H1 (cell line): ENCODE data around the gene DHDH. TPM values are rescaled to one million over a fixed set of nuclear protein-coding genes. Genes with fewer than 3 reads are reported as not detected.
A peak's percentile ranks its signal among the peaks of the same experiment; 100 is the strongest.
"Not testable (repeated sequence)": the region's sequence is repeated elsewhere in the genome, so short reads cannot be mapped to it uniquely, and the experiment has no call there.

Source experiments
- CTCF ChIA-PET: fragments of 300-600 bp; sonication (Branson Sonifier 250); formaldehyde crosslinking; loops from one replicate; lab custom pipeline; 2021; ENCODE audit not compliant: partially characterized antibody; lab: Charles Lee
- POLR2A ChIA-PET: fragments of 300-600 bp; sonication (Branson Sonifier 250); formaldehyde crosslinking; loops from one replicate; lab custom pipeline; 2021; ENCODE audit warnings: inconsistent platforms; ENCODE audit not compliant: partially characterized antibody; lab: Charles Lee
- DNase-seq, 2 experiments: peaks; one replicate each; pipeline versions ENCODE4 v3.0.0 to v3.0.0-alpha.2; 2010 to 2022; ENCODE audit warnings: low spot score in 2 of 2, low read depth in 1 of 2, mixed read lengths in 1 of 2
- FAIRE-seq: peaks from 2 replicates; lab custom pipeline; 2011; peaks lifted over from hg19 to GRCh38; lab: Jason Lieb, UNC
- H2AFZ ChIP-seq: 2 replicates; pipeline ENCODE4 v1.8.1; 2012; ENCODE audit warnings: low read length, inconsistent platforms
- H2AK5ac ChIP-seq: 2 replicates; pipeline ENCODE4 v1.6.1; 2013; ENCODE audit warnings: low read depth, low read length
- H2BK120ac ChIP-seq: replicated peaks from 2 replicates; pipeline ENCODE3; 2013; ENCODE audit warnings: low read depth, low read length, inconsistent platforms
- H2BK12ac ChIP-seq: 2 replicates; pipeline ENCODE4 v1.6.1; 2013; ENCODE audit warnings: low read depth, low read length
- H2BK15ac ChIP-seq: 2 replicates; pipeline ENCODE4 v1.6.1; 2013; ENCODE audit warnings: low read length
- H2BK20ac ChIP-seq: 2 replicates; pipeline ENCODE4 v1.6.1; 2013; ENCODE audit warnings: low read length
- H2BK5ac ChIP-seq: 2 replicates; pipeline ENCODE4 v1.6.1; 2013; ENCODE audit warnings: low read depth, low read length
- H3K14ac ChIP-seq: 2 replicates; pipeline ENCODE4 v1.6.1; 2013; ENCODE audit warnings: inconsistent platforms; ENCODE audit not compliant: insufficient read length
- H3K18ac ChIP-seq: 2 replicates; pipeline ENCODE4 v1.6.1; 2013; ENCODE audit warnings: low read length; ENCODE audit errors: extremely low read depth
- H3K23ac ChIP-seq: 2 replicates; pipeline ENCODE4 v1.6.1; 2013; ENCODE audit warnings: inconsistent platforms; ENCODE audit not compliant: insufficient read length
- H3K23me2 ChIP-seq: 2 replicates; pipeline ENCODE4 v1.6.1; 2013; ENCODE audit warnings: low read depth, low read length
- H3K27ac ChIP-seq: 2 replicates; pipeline ENCODE4 v1.6.1; 2011; ENCODE audit warnings: low read depth, low read length, inconsistent platforms
- H3K27me3 ChIP-seq, 4 experiments: replicated peaks in 1 of 4; 1 replicate in 1 of 4; 2 replicates in 3 of 4; pipeline versions ENCODE4 v1.6.1 to v1.8.1; 2011 to 2013; ENCODE audit warnings: low read length in 3 of 4, mild to moderate bottlenecking in 3 of 4, inconsistent platforms in 2 of 4, mixed read lengths in 2 of 4, moderate library complexity in 1 of 4; ENCODE audit not compliant: control insufficient read depth in 3 of 4, insufficient read depth in 3 of 4; ENCODE audit errors: extremely low read depth in 1 of 4
- H3K36me3 ChIP-seq, 4 experiments: 2 replicates each; pipeline versions ENCODE4 v1.6.1 to v1.8.1; 2011 to 2013; ENCODE audit warnings: mild to moderate bottlenecking in 4 of 4, low read length in 3 of 4, moderate library complexity in 2 of 4, control low read depth in 1 of 4, inconsistent platforms in 1 of 4; ENCODE audit not compliant: insufficient read depth in 4 of 4, control insufficient read depth in 2 of 4
- H3K4ac ChIP-seq: replicated peaks from 2 replicates; pipeline ENCODE3; 2013; ENCODE audit warnings: low read length, low read depth, mixed read lengths, inconsistent platforms; ENCODE audit not compliant: insufficient read length
- H3K4me1 ChIP-seq, 4 experiments: replicated peaks in 1 of 4; 1 replicate in 1 of 4; 2 replicates in 3 of 4; pipeline versions ENCODE4 v1.6.1 to v1.8.1; 2011 to 2013; ENCODE audit warnings: low read length in 3 of 4, inconsistent platforms in 2 of 4, mixed read lengths in 1 of 4; ENCODE audit not compliant: insufficient read depth in 4 of 4, control insufficient read depth in 3 of 4
- H3K4me2 ChIP-seq, 2 experiments: 2 replicates each; pipeline versions ENCODE4 v1.6.1 to v1.8.1; 2011 to 2013; ENCODE audit warnings: low read depth in 2 of 2, low read length in 2 of 2, control low read depth in 1 of 2, inconsistent platforms in 1 of 2, mild to moderate bottlenecking in 1 of 2; ENCODE audit not compliant: insufficient read depth in 1 of 2
- H3K4me3 ChIP-seq, 4 experiments: fragments of 200-600, 300-600 bp in 1 of 4; sonication (generic), shearing (Covaris generic), sonication (Bioruptor Twin) in 1 of 4; 2 replicates each; pipeline versions ENCODE4 v1.5.1 to v1.8.1; 2011 to 2016; ENCODE audit warnings: low read length in 4 of 4, low read depth in 3 of 4, control low read depth in 2 of 4, inconsistent platforms in 2 of 4, mild to moderate bottlenecking in 2 of 4, mixed read lengths in 1 of 4, moderate library complexity in 1 of 4; ENCODE audit not compliant: insufficient read depth in 2 of 4; ENCODE audit errors: extremely low read depth in 1 of 4
- H3K56ac ChIP-seq: replicated peaks from 2 replicates; pipeline ENCODE3; 2013; ENCODE audit warnings: low read depth, mild to moderate bottlenecking, mixed read lengths, low read length, inconsistent platforms; ENCODE audit not compliant: insufficient read length
- H3K79me1 ChIP-seq: 2 replicates; pipeline ENCODE4 v1.6.1; 2013; ENCODE audit warnings: low read depth, low read length, control low read depth
- H3K79me2 ChIP-seq, 2 experiments: 2 replicates each; pipeline versions ENCODE4 v1.6.1 to v1.8.1; 2012 to 2013; ENCODE audit warnings: low read length in 2 of 2, mild to moderate bottlenecking in 2 of 2, inconsistent platforms in 1 of 2; ENCODE audit not compliant: insufficient read depth in 2 of 2, control insufficient read depth in 1 of 2
- H3K9ac ChIP-seq, 4 experiments: replicated peaks in 1 of 4; 1 replicate in 1 of 4; 2 replicates in 3 of 4; pipeline versions ENCODE4 v1.6.1 to v1.8.1; 2011 to 2013; ENCODE audit warnings: low read depth in 3 of 4, low read length in 3 of 4, control low read depth in 2 of 4, mild to moderate bottlenecking in 2 of 4, moderate library complexity in 2 of 4, inconsistent platforms in 1 of 4; ENCODE audit errors: extremely low read depth in 1 of 4
- H3K9me3 ChIP-seq, 2 experiments: 2 replicates each; pipeline versions ENCODE4 v1.6.1 to v1.8.1; 2012 to 2013; ENCODE audit warnings: mild to moderate bottlenecking in 2 of 2, moderate library complexity in 2 of 2, control low read depth in 1 of 2, inconsistent platforms in 1 of 2, low read depth in 1 of 2, low read length in 1 of 2, mixed read lengths in 1 of 2; ENCODE audit not compliant: insufficient read depth in 2 of 2
- H4K20me1 ChIP-seq, 2 experiments: replicated peaks in 1 of 2; 2 replicates each; pipeline versions ENCODE3 to v1.8.1; 2011 to 2013; ENCODE audit warnings: inconsistent platforms in 2 of 2, low read length in 2 of 2, mild to moderate bottlenecking in 1 of 2; ENCODE audit not compliant: insufficient read depth in 2 of 2, control insufficient read depth in 1 of 2
- H4K5ac ChIP-seq: 2 replicates; pipeline ENCODE4 v1.6.1; 2013; ENCODE audit warnings: low read length, low read depth, mixed read lengths, inconsistent platforms; ENCODE audit not compliant: insufficient read length
- H4K8ac ChIP-seq: 2 replicates; pipeline ENCODE4 v1.8.0; 2013; ENCODE audit warnings: mild to moderate bottlenecking, moderate library complexity, low read length, inconsistent platforms; ENCODE audit not compliant: insufficient read depth; ENCODE audit errors: extremely low read depth
- H4K91ac ChIP-seq: replicated peaks from 2 replicates; pipeline ENCODE3; 2013; ENCODE audit warnings: low read length, mixed read lengths, inconsistent platforms; ENCODE audit not compliant: insufficient read length
- WGBS, 2 experiments: shearing (Covaris generic) in 1 of 2; methylation state at CpG; one replicate each; pipeline versions ENCODE4 v1.1.6 to v1.1.7; 2013 to 2015; ENCODE audit warnings: low lambda C conversion rate in 2 of 2, mixed read lengths in 2 of 2, inconsistent platforms in 1 of 2, low coverage in 1 of 2, missing lambda C conversion rate in 1 of 2; ENCODE audit not compliant: insufficient replicate concordance in 2 of 2, insufficient coverage in 1 of 2, insufficient read length in 1 of 2; ENCODE audit errors: extremely low coverage in 1 of 2, missing lambda C conversion rate in 1 of 2; 5-methylcytosine and 5-hydroxymethylcytosine counted together
- polyA plus RNA-seq, 7 experiments: library from polyadenylated mRNA; depleted of rRNA in 3 of 7; stranded (reverse) in 5 of 7; unstranded in 2 of 7; fragments of >200 nt in 5 of 7; fragments of 200-250 nt in 2 of 7; gene quantifications; 1 replicate in 5 of 7; 2 replicates in 1 of 7; 4 replicates in 1 of 7; pipeline versions ENCODE4 v1.2.1 to v1.2.3, GENCODE V29; 2011 to 2013; ENCODE audit warnings: missing spikeins in 2 of 7, mixed read lengths in 2 of 7
- total RNA-seq: library from RNA; stranded (reverse); fragmentation: NEBNext Ultra II Directional; extraction: Animal tissue kit (Norgen Biotek cat#: 25700); gene quantifications from 2 replicates; pipeline ENCODE4 v1.2.1, GENCODE V29; 2021

Gene DHDH
- total and polyA plus RNA-seq, 2 of the 8 experiments (the other 6 are each of a cell fraction or from before 2014, with no cell fraction given): 2.2 to 2.8 TPM

DNA sequence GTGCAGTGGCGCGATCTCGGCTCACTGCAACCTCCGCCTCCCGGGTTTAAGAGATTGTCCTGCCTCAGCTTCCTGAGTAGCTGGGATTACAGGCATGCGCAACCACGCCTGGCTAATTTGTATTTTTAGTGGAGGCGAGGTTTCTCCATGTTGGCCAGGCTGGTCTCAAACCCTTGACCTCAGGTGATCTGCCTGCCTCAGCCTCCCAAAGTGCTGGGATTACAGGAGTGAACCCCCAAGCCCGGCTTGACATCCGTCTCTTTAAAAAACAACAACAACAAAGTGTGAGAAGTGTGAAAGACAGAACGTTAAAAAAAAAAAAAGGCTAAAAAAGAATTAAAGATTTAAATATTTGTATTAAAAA is 34.1 kb upstream of the DHDH start:
- CTCF ChIA-PET: interaction anchor here (0.6 to 1.4 kb wide), 7 partner anchors 10 to 117 kb away, joined by 3 to 7 read pairs (median 3); no protein-coding TSS in a partner anchor
- not testable (repeated sequence) for H3K9me3 ChIP-seq, H4K20me1 ChIP-seq, H3K4me1 ChIP-seq, H3K36me3 ChIP-seq, H2AFZ ChIP-seq, H2BK120ac ChIP-seq, H3K56ac ChIP-seq, H3K4ac ChIP-seq, H2BK12ac ChIP-seq, H3K18ac ChIP-seq, H3K27ac ChIP-seq, H3K23me2 ChIP-seq, DNase-seq, H2AK5ac ChIP-seq, H4K91ac ChIP-seq, H3K79me1 ChIP-seq, H3K14ac ChIP-seq, FAIRE-seq, H3K27me3 ChIP-seq, H4K8ac ChIP-seq, H4K5ac ChIP-seq, H3K23ac ChIP-seq, H2BK20ac ChIP-seq, H3K9ac ChIP-seq, H2BK15ac ChIP-seq
- POLR2A ChIA-PET: interaction anchor here (0.6 to 2.4 kb wide), 12 partner anchors 14 to 604 kb away, joined by 3 to 32 read pairs (median 4); partner anchors contain the start of genes BCAT2, FTL and PPP1R15A
- WGBS, 2 experiments: 86% methylated on average over 11 of the region's 11 CpGs; no CpG with 5 or more reads in 1 of the 2 experiments
- peak overlapping the region; percentile 81 to 88 for H3K4me2 ChIP-seq
- peak overlapping the region; percentile 58 to 90 (median 84); a peak in 7 of 8 replicates for H3K4me3 ChIP-seq
- peaks cover 0 to 15% of the 10 kb centered on the region in 2 experiments; a peak in 2 of 4 replicates for H3K79me2 ChIP-seq
- H2BK5ac ChIP-seq: 0 out of 2 replicates have a peak overlapping the region, but pooled peaks have one; percentile 68
